Measurements from ENCODE around the gene SLC44A2.

SLC44A2 gene

GRCh38 chr19:10691178-10691881, 66.0 kb downstream of the SLC44A2 start:
- TF ChIP-seq CTCF (conservative IDR thresholded peaks at IDR 0.05) = no peak
- no peak for TF ChIP-seq ZFX (IDR thresholded peaks at IDR 0.05)
- no peak overlapping the region for H3K27ac ChIP-seq

GRCh38 chr19:10691883-10692282, 66.5 kb downstream of the SLC44A2 start:
- H3K27ac ChIP-seq = no peak overlapping the region
- TF ChIP-seq ZFX (IDR thresholded peaks at IDR 0.05) = no peak
- no peak for TF ChIP-seq CTCF (conservative IDR thresholded peaks at IDR 0.05)

- TF ChIP-seq CTCF (conservative IDR thresholded peaks at IDR 0.05) = no peak
- no peak for TF ChIP-seq ZFX (IDR thresholded peaks at IDR 0.05)
- no peak overlapping the region for H3K27ac ChIP-seq
These were observed 67.4 kb downstream of the SLC44A2 start for GRCh38 chr19:10692673-10693264.

Data from C4-2B (cell line).